Stimulated activated naive B cell treated with anti-CD40 and anti-IgM and Interleukin-4, amounts not matched to agents 10 μg/mL and 1 μg/mL and 100 μg/mL, for 72 hours (primary cell): ENCODE measurements around the gene ZNF92.
"Not testable (repeated sequence)": the region's sequence is repeated elsewhere in the genome, so short reads cannot be mapped to it uniquely, and the experiment has no call there.

ENCODE experiments used
- ATAC-seq, 2 donors: fragments of 150-1000 bp; cut with Tn5 transposase; replicated peaks; 2 replicates each; pipeline ENCODE4 v1.10.0; 2021; ENCODE audit warnings: moderate library complexity in 1 of 2
- DNase-seq: peaks from one replicate; pipeline ENCODE4 v3.0.0; 2021
- H3K27ac Mint-ChIP-seq: one replicate; pipeline ENCODE4 v1.8.0; 2022; ENCODE audit warnings: mild to moderate bottlenecking, mixed read lengths
- H3K27me3 Mint-ChIP-seq, 2 donors: one replicate each; pipeline ENCODE4 v1.8.0; 2022; ENCODE audit warnings: mixed read lengths in 2 of 2
- H3K36me3 Mint-ChIP-seq, 2 donors: one replicate each; pipeline ENCODE4 v1.8.0; 2022; ENCODE audit warnings: mixed read lengths in 2 of 2, mild to moderate bottlenecking in 1 of 2
- H3K4me1 Mint-ChIP-seq, 2 donors: one replicate each; pipeline ENCODE4 v1.8.0; 2022; ENCODE audit warnings: mixed read lengths in 2 of 2, mild to moderate bottlenecking in 1 of 2
- H3K4me3 Mint-ChIP-seq, 2 donors: one replicate each; pipeline ENCODE4 v1.8.0; 2022; ENCODE audit warnings: mild to moderate bottlenecking in 2 of 2, mixed read lengths in 2 of 2, moderate library complexity in 1 of 2
- H3K9me3 Mint-ChIP-seq, 2 donors: one replicate each; pipeline ENCODE4 v1.8.0; 2022; ENCODE audit warnings: mixed read lengths in 2 of 2, mild to moderate bottlenecking in 1 of 2

ZNF92 gene

DNA sequence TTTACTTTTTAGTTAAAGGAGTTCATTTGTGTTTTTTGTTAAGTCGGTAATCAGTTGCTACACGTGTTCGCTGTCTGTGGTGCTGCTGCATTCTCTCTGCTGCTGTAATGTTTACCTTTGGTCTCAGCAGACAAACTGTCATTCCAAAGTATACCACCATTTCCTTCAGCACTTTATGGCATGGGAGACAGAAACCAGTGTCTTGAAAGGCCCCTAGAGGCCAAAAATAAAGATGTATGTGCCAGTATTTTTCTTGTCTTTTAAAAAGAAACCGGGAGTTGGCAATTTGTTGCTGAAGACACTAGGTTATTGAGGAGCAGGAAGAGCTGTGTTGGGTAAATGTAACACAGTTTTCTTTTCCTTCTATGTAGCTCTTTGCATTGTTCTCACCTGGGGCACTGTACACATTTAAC lies 24.1 kb downstream of the ZNF92 start:
- ATAC-seq = no peak
- H3K27me3 Mint-ChIP-seq = no peaks in the 10 kb centered on the region
- peaks cover 3 to 8% of the 10 kb centered on the region in 2 donors for H3K9me3 Mint-ChIP-seq
- no peak overlapping the region for H3K4me3 Mint-ChIP-seq
- peaks cover 49 to 70% of the 10 kb centered on the region in 2 donors for H3K36me3 Mint-ChIP-seq
- no peak overlapping the region for H3K27ac Mint-ChIP-seq
- peaks cover 2 to 19% of the 10 kb centered on the region in 2 donors for H3K4me1 Mint-ChIP-seq
- no peak for DNase-seq

DNA sequence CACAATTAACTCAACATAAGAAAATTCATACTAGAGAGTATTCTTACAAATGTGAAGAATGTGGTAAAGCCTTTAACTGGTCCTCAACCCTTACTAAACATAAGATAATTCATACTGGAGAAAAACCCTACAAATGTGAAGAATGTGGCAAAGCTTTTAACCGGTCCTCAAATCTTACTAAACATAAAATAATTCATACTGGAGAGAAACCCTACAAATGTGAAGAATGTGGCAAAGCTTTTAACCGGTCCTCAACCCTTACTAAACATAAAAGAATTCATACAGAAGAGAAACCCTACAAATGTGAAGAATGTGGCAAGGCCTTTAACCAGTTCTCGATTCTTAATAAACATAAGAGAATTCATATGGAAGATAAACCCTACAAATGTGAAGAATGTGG lies 25.0 kb downstream of the ZNF92 start:
- not testable (repeated sequence) for ATAC-seq, DNase-seq, H3K9me3 Mint-ChIP-seq, H3K27me3 Mint-ChIP-seq, H3K4me3 Mint-ChIP-seq, H3K27ac Mint-ChIP-seq
- Mint-ChIP-seq H3K36me3 (peaks cover 50 to 65% of the 10 kb centered on the region in 2 donors), H3K4me1 (peaks cover 2 to 19% of the 10 kb centered on the region in 2 donors)

DNA sequence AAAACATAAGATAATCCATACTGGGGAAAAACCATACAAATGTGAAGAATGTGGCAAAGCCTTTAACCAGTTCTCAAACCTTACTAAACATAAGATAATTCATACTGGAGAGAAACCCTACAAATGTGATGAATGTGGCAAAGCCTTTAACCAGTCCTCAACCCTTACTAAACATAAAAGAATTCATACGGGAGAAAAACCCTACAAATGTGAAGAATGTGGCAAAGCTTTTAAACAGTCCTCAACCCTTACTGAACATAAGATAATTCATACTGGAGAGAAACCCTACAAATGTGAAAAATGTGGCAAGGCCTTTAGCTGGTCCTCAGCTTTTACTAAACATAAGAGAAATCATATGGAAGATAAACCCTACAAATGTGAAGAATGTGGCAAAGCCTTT lies 25.4 kb downstream of the ZNF92 start:
- not testable (repeated sequence) for H3K27me3 Mint-ChIP-seq, H3K4me3 Mint-ChIP-seq, DNase-seq, ATAC-seq, H3K27ac Mint-ChIP-seq
- peaks cover 5 to 11% of the 10 kb centered on the region in 2 donors for H3K9me3 Mint-ChIP-seq
- H3K36me3 Mint-ChIP-seq = peaks cover 47 to 63% of the 10 kb centered on the region in 2 donors
- peaks cover 2 to 15% of the 10 kb centered on the region in 2 donors for H3K4me1 Mint-ChIP-seq

DNA sequence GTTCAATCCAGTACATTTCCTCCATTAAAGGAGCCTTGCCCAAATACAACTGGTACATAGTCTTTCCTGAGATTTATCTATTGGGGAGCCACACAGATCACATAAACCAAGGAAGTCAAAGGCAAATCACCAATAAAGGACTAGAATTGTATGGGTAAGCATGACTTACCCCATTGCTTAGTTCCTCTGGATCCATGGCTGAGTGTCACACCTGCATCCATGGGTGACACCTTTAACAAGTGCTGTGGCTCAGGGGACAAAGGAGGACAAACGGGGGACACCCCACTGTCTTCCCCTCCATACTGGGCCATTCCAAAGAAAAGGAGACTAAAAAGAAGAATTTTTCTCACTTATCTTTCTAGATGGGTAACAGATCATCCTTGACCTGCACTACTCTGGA lies 30.4 kb downstream of the ZNF92 start:
- Mint-ChIP-seq H3K27me3 (peaks cover 0 to 6% of the 10 kb centered on the region in 2 donors), H3K9me3 (peaks cover 27 to 30% of the 10 kb centered on the region in 2 donors), H3K4me1 (no peaks in the 10 kb centered on the region), H3K27ac (no peak overlapping the region), H3K4me3 (no peak overlapping the region), H3K36me3 (peaks cover 30 to 48% of the 10 kb centered on the region in 2 donors)
- DNase-seq = no peak
- no peak for ATAC-seq

DNA sequence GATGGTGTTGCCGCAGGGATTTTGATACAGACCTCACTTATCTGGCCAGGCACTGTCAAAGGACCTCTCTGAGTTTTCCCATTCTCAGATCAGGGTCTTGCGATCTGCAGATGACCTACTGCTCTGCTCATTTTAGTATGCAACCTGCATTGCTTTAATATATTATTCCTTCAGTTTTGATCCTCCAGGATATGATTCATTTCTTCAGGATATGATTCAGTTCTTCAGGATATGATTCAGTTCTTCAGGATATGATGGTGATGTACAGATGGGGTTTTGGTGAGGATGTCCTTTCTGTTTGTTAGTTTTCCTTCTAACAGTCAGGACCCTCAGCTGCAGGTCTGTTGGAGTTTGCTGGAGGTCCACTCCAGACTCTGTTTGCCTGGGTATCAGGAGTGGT lies 33.1 kb downstream of the ZNF92 start:
- Mint-ChIP-seq H3K9me3 (peaks cover 27 to 28% of the 10 kb centered on the region in 2 donors), H3K36me3 (peaks cover 16 to 32% of the 10 kb centered on the region in 2 donors), H3K27me3 (peaks cover 0 to 10% of the 10 kb centered on the region in 2 donors)
- not testable (repeated sequence) for H3K4me3 Mint-ChIP-seq, ATAC-seq, H3K4me1 Mint-ChIP-seq, H3K27ac Mint-ChIP-seq, DNase-seq

DNA sequence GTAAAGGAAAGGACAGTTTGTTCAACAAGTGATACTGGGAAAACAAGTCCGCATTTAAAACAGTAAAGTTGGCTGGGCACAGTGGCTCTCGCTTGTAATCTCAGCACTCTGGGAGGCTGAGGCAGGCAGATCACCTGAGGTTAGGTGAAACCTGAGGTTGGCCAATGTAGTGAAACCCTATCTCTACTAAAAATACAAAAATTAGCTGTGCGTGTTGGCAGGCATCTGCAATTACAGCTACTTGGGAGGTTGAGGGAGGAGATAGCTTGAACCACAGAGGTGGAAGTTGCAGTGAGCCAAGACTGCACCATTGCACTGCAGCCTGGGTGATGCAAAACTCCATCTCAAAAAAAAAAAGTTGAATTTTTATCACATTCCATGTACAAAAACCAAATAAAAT lies 35.7 kb downstream of the ZNF92 start:
- Mint-ChIP-seq H3K27me3 (peaks cover 0 to 10% of the 10 kb centered on the region in 2 donors), H3K9me3 (peaks cover 22 to 24% of the 10 kb centered on the region in 2 donors)
- no peak for DNase-seq

DNA sequence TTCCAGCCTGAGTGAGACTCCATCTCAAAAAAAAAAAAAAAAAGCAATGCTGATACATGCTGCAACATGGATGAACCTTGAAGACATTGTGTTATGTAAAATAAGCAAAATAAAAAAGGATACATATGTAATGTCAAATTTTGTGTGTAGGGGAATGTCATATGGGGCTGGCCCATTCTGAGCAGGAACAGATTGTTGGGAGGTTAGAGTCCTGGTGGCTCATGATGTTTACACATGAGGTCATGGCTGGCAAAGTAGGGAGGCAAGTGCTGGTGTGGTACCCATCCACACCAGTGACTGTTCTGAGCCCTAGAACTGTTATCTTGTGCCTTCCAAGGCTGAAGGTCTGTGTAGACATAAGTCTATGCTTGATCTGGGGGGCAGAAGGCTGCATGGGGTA lies 37.6 kb downstream of the ZNF92 start:
- peaks cover 12 to 18% of the 10 kb centered on the region in 2 donors for H3K9me3 Mint-ChIP-seq
- DNase-seq (no peak), ATAC-seq (no peak)
- no peak overlapping the region for H3K27ac Mint-ChIP-seq
- peaks cover 0 to 10% of the 10 kb centered on the region in 2 donors for H3K27me3 Mint-ChIP-seq
- no peak overlapping the region for H3K4me3 Mint-ChIP-seq
- H3K36me3 Mint-ChIP-seq = peaks cover 12 to 21% of the 10 kb centered on the region in 2 donors
- H3K4me1 Mint-ChIP-seq = no peaks in the 10 kb centered on the region

More for the DNA sequence above, 35.7 kb downstream of the ZNF92 start:
- ATAC-seq = no peak
- Mint-ChIP-seq H3K4me1 (no peaks in the 10 kb centered on the region), H3K4me3 (no peak overlapping the region), H3K36me3 (peaks cover 8 to 25% of the 10 kb centered on the region in 2 donors), H3K27ac (no peak overlapping the region)

DNA sequence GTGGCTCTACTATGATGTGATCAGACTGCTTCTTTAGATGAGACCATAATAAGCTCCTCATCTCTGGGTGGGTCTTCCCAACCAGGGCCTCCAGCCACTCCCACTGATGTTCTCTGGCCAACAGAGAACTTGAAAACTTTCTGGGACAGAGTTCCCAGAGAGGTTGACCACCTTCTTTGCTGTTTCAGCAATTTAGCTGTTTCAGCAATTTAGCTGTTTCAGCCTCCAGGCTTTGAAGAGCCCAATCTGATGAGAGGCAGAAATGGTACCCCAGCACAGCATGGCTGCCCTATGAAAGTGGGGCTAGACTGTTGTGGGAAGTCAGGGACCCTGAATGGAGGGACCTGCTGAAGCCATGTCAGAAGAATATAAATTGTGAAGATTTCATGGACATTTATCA lies 49.0 kb downstream of the ZNF92 start:
- DNase-seq (no peak), ATAC-seq (no peak)
- H3K36me3 Mint-ChIP-seq = peaks cover 21 to 22% of the 10 kb centered on the region in 2 donors
- H3K9me3 Mint-ChIP-seq = peaks cover 23 to 42% of the 10 kb centered on the region in 2 donors
- H3K4me1 Mint-ChIP-seq = no peaks in the 10 kb centered on the region
- peaks cover 0 to 11% of the 10 kb centered on the region in 2 donors for H3K27me3 Mint-ChIP-seq
- H3K27ac Mint-ChIP-seq = no peak overlapping the region
- H3K4me3 Mint-ChIP-seq = no peak overlapping the region

DNA sequence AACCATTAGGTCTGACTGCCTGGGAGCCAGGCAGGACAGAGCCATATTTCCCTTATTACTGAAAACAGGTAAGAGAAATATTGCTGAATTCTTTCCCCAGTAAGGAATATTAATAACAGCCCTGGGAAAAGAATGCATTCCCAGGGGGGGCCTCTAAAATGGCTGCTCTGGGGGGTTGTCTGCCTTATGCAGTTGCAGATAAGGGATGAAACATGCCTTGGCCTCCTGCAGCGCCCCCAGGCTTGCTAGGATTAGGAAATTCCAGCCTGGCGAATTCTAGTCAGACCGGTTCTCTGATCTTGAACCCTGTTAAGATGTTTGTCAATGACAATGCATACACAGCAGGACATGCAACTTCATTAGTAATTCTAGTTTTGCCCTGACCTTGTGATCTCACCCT lies 49.6 kb downstream of the ZNF92 start:
- not testable (repeated sequence) for H3K27ac Mint-ChIP-seq, H3K4me1 Mint-ChIP-seq, DNase-seq, H3K4me3 Mint-ChIP-seq, ATAC-seq
- H3K36me3 Mint-ChIP-seq = peaks cover 21 to 22% of the 10 kb centered on the region in 2 donors
- peaks cover 0 to 11% of the 10 kb centered on the region in 2 donors for H3K27me3 Mint-ChIP-seq
- peaks cover 25 to 42% of the 10 kb centered on the region in 2 donors for H3K9me3 Mint-ChIP-seq

DNA sequence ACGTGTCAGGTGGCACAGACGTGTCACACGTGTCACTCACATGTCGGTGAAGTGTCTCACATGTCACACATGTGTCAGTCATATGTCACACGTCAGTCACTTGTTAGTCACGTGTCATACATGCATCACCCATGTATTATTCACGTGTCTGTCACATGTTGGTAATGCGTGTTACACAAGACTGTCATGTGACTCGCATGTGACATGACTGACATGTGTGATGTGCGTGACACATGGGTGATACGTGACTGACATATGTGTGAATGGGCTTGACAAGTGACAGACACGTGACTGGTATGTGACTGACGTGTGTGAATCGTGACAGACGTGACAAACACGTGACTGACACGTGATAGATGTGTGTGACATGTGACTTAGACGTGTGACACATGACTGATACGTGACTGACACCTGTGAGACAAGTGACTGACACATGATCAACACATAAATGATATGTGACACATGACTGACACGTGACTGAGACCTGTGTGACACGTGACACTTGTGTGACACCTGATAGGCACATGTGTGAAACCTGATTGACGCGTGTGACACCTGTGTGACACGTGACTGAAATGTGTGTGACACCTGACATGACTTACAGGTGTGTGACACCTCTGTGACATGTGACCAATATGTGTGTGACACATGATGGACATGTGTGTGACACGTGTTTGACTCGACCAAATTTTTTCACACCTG lies 56.1 kb downstream of the ZNF92 start:
- Mint-ChIP-seq H3K4me1 (peaks cover 0 to 3% of the 10 kb centered on the region in 2 donors), H3K27ac (no peak overlapping the region), H3K36me3 (peaks cover 8 to 10% of the 10 kb centered on the region in 2 donors), H3K4me3 (no peak overlapping the region), H3K9me3 (peaks cover 21 to 22% of the 10 kb centered on the region in 2 donors), H3K27me3 (no peaks in the 10 kb centered on the region)
- DNase-seq = no peak
- no peak for ATAC-seq

DNA sequence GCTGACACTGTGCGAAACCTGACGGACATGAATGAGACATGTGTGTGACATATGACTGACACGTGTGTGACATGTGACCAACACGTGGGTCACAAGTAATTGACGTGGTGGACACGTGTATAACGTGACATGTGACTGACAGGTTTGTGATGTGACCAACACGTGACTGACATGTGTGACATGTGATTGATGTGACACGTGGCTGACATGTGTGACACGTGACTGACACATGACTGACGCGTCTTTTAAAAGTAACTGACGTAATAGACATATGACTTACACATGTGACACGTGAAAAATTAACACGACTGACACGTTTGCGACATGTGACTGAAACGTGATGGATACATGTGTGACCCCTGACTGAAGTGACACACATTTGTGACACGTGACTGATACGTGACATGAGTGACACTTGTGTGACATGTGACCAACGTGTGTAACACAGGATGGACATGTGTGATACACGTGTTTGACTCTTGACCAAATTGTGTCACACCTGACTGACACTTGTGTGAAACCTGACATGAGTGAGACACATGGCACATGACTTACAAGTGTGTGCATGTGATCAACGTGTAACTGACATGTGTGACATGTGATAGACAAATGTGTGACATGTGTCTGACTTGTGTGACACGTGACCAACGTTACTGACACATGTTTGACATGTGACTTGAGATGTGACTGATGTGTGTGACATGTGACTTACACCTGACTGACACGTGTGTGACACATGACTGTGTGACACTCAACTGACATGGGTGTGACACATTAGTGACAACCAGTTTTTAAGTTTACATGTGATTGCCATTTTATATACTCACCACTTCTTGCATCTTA lies 56.9 kb downstream of the ZNF92 start:
- H3K27ac Mint-ChIP-seq = no peak overlapping the region
- no peak for DNase-seq
- no peak for ATAC-seq

DNA sequence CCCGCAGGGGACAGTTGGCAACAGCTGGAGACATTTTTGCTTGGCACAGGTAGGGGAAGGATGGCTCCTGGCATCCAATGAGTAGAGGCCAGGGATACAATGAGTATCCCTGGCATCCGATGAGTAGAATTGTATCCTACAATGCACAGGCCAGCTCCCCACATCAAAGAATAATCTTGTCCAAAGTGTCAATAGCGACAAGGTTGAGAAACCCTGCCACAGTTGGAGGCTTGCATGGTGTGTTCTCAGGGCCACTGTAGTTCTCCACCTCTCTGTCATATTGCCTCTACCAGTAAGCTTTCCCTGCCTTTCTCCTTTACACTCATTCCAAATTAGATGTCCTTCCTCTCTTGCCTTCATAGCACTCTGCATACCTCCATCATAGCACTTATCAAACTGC lies 60.7 kb downstream of the ZNF92 start:
- peaks cover 0 to 6% of the 10 kb centered on the region in 2 donors for H3K4me1 Mint-ChIP-seq
- no peak for DNase-seq
- H3K9me3 Mint-ChIP-seq = peaks cover 0 to 3% of the 10 kb centered on the region in 2 donors
- H3K27me3 Mint-ChIP-seq = no peaks in the 10 kb centered on the region
- no peak for ATAC-seq
- no peak overlapping the region for H3K27ac Mint-ChIP-seq
- peaks cover 0 to 2% of the 10 kb centered on the region in 2 donors for H3K36me3 Mint-ChIP-seq
- no peak overlapping the region for H3K4me3 Mint-ChIP-seq

More for the DNA sequence above, 56.9 kb downstream of the ZNF92 start:
- Mint-ChIP-seq H3K27me3 (no peaks in the 10 kb centered on the region), H3K4me3 (no peak overlapping the region), H3K4me1 (peaks cover 0 to 3% of the 10 kb centered on the region in 2 donors), H3K9me3 (peaks cover 15 to 17% of the 10 kb centered on the region in 2 donors), H3K36me3 (peaks cover 5 to 7% of the 10 kb centered on the region in 2 donors)

DNA sequence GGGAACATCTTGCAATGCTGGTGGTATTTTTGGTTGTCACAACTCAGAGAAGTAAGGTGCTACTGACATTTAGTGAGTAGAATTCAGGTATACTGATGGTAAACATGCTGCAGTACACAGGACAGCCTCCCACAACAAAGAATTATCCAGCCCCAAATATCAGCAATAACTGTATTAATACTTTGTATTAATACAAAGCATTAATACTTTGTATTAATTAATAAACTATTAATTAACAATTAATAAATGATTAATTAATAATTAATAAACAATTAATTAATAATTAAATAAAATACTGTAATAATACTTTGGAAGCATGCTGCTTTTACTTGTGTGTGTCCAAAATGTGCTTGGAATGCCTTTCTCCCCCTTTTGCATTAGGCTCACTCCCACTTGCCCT lies 62.5 kb downstream of the ZNF92 start:
- Mint-ChIP-seq H3K27me3 (no peaks in the 10 kb centered on the region), H3K4me1 (peaks cover 0 to 6% of the 10 kb centered on the region in 2 donors), H3K36me3 (peaks cover 0 to 2% of the 10 kb centered on the region in 2 donors), H3K27ac (no peak overlapping the region), H3K9me3 (peaks cover 0 to 2% of the 10 kb centered on the region in 2 donors), H3K4me3 (no peak overlapping the region)
- ATAC-seq (no peak), DNase-seq (no peak)

DNA sequence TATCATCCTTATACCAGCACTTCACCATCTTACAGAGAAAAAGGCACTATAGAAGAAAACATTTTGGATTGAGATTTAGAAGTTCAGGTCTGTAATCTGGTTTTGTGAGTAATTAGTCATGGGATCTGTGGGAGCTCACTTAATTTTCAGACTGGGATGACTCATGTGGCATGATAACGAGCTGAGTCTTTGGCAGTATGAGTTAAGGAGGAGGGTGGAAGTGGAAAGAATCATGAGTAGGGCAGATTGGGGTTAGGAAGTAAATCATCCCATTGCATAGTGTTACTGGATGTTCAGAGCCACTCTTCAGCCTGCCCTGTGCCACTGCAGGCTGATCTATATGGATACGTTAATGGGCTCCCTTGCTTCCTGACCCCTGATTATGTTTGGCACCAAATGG lies 64.9 kb downstream of the ZNF92 start:
- Mint-ChIP-seq H3K27ac (no peak overlapping the region), H3K27me3 (peaks cover 0 to 4% of the 10 kb centered on the region in 2 donors), H3K36me3 (no peaks in the 10 kb centered on the region), H3K4me3 (no peak overlapping the region), H3K9me3 (peaks cover 2 to 3% of the 10 kb centered on the region in 2 donors), H3K4me1 (peaks cover 6 to 9% of the 10 kb centered on the region in 2 donors)
- no peak for ATAC-seq
- DNase-seq = no peak
